Activated T-helper 17 cell treated with anti-CD3 and anti-CD28 coated beads, Interleukin-2, amount 50 U/mL, for 72 hours (primary cell): Measurements from ENCODE around the gene NAA38. TPM values are rescaled to one million over a fixed set of nuclear protein-coding genes. Genes with fewer than 3 reads are reported as not detected.
A peak's percentile ranks its signal among the peaks of the same experiment; 100 is the strongest.

Experiments used
- ATAC-seq: fragments of 150-1000 bp; cut with Tn5 transposase; replicated peaks from 2 replicates; pipeline ENCODE4 v1.10.0; 2021; ENCODE audit warnings: mild to moderate bottlenecking, moderate library complexity
- H3K27ac Mint-ChIP-seq: one replicate; pipeline ENCODE4 v1.8.0; 2022; ENCODE audit warnings: mixed read lengths
- H3K27me3 Mint-ChIP-seq: one replicate; pipeline ENCODE4 v1.8.0; 2022; ENCODE audit warnings: mixed read lengths
- H3K36me3 Mint-ChIP-seq: one replicate; pipeline ENCODE4 v1.8.0; 2022; ENCODE audit warnings: low read depth, mild to moderate bottlenecking, mixed read lengths
- H3K4me1 Mint-ChIP-seq: one replicate; pipeline ENCODE4 v1.8.0; 2022; ENCODE audit warnings: mixed read lengths
- H3K4me3 Mint-ChIP-seq: one replicate; pipeline ENCODE4 v1.8.0; 2022; ENCODE audit warnings: mild to moderate bottlenecking, mixed read lengths
- H3K9me3 Mint-ChIP-seq: one replicate; pipeline ENCODE4 v1.8.0; 2022; ENCODE audit warnings: mixed read lengths
- total RNA-seq, 2 donors: library from RNA; stranded (reverse); gene quantifications; one replicate each; pipeline ENCODE4 v1.2.3, GENCODE V29; 2022

The NAA38 gene
- total RNA-seq, 2 donors from 2014 or later, result 61.3 to 111 TPM

- peak; percentile 62 for ATAC-seq
- Mint-ChIP-seq H3K4me3 (peak overlapping the region; percentile 83), H3K9me3 (no peaks in the 10 kb centered on the region), H3K27ac (peak overlapping the region; percentile 93), H3K4me1 (peaks cover 39% of the 10 kb centered on the region), H3K27me3 (no peaks in the 10 kb centered on the region), H3K36me3 (peaks cover 91% of the 10 kb centered on the region)
These were observed 14.7 kb downstream of the NAA38 start for GRCh38 chr17:7842380-7843256.

GRCh38 chr17:7841915-7842379, 15.4 kb downstream of the NAA38 start:
- peak overlapping the region; percentile 83 for H3K4me3 Mint-ChIP-seq
- H3K36me3 Mint-ChIP-seq, result peaks cover 91% of the 10 kb centered on the region
- H3K27me3 Mint-ChIP-seq, result no peaks in the 10 kb centered on the region
- no peaks in the 10 kb centered on the region for H3K9me3 Mint-ChIP-seq
- peaks cover 46% of the 10 kb centered on the region for H3K4me1 Mint-ChIP-seq
- peak overlapping the region; percentile 93 for H3K27ac Mint-ChIP-seq
- ATAC-seq, result peak; percentile 25

- ATAC-seq, result peak; percentile 61
- Mint-ChIP-seq H3K36me3 (peaks cover 88% of the 10 kb centered on the region), H3K27ac (peak overlapping the region; percentile 93), H3K9me3 (no peaks in the 10 kb centered on the region), H3K27me3 (no peaks in the 10 kb centered on the region), H3K4me1 (peaks cover 46% of the 10 kb centered on the region), H3K4me3 (peak overlapping the region; percentile 83)
These were observed 15.9 kb downstream of the NAA38 start for GRCh38 chr17:7841396-7841914.

- no peaks in the 10 kb centered on the region for H3K27me3 Mint-ChIP-seq
- peak overlapping the region; percentile 83 for H3K4me3 Mint-ChIP-seq
- H3K36me3 Mint-ChIP-seq, result peaks cover 88% of the 10 kb centered on the region
- peaks cover 44% of the 10 kb centered on the region for H3K4me1 Mint-ChIP-seq
- no peak for ATAC-seq
- no peaks in the 10 kb centered on the region for H3K9me3 Mint-ChIP-seq
- peak overlapping the region; percentile 93 for H3K27ac Mint-ChIP-seq
These were observed 16.5 kb downstream of the NAA38 start for GRCh38 chr17:7840875-7841274.

GRCh38 chr17:7840441-7840840, 16.9 kb downstream of the NAA38 start:
- ATAC-seq, result no peak
- H3K9me3 Mint-ChIP-seq, result no peaks in the 10 kb centered on the region
- H3K4me3 Mint-ChIP-seq, result peak overlapping the region; percentile 83
- peaks cover 85% of the 10 kb centered on the region for H3K36me3 Mint-ChIP-seq
- H3K27me3 Mint-ChIP-seq, result no peaks in the 10 kb centered on the region
- peak overlapping the region; percentile 93 for H3K27ac Mint-ChIP-seq
- peaks cover 39% of the 10 kb centered on the region for H3K4me1 Mint-ChIP-seq

- Mint-ChIP-seq H3K27me3 (no peaks in the 10 kb centered on the region), H3K36me3 (peaks cover 85% of the 10 kb centered on the region), H3K4me3 (peak overlapping the region; percentile 83), H3K27ac (peak overlapping the region; percentile 93), H3K9me3 (no peaks in the 10 kb centered on the region), H3K4me1 (peaks cover 39% of the 10 kb centered on the region)
- ATAC-seq, result no peak
These were observed 17.5 kb downstream of the NAA38 start for GRCh38 chr17:7839876-7840261.

- peaks cover 83% of the 10 kb centered on the region for H3K36me3 Mint-ChIP-seq
- peak overlapping the region; percentile 83 for H3K4me3 Mint-ChIP-seq
- no peaks in the 10 kb centered on the region for H3K27me3 Mint-ChIP-seq
- no peaks in the 10 kb centered on the region for H3K9me3 Mint-ChIP-seq
- ATAC-seq, result no peak
- H3K4me1 Mint-ChIP-seq, result peaks cover 39% of the 10 kb centered on the region
- H3K27ac Mint-ChIP-seq, result peak overlapping the region; percentile 79
These were observed 18.0 kb downstream of the NAA38 start for GRCh38 chr17:7839190-7839875.

- peak overlapping the region; percentile 98 for H3K27ac Mint-ChIP-seq
- peak overlapping the region; percentile 83 for H3K4me3 Mint-ChIP-seq
- ATAC-seq, result no peak
- H3K4me1 Mint-ChIP-seq, result peaks cover 42% of the 10 kb centered on the region
- H3K36me3 Mint-ChIP-seq, result peaks cover 74% of the 10 kb centered on the region
- H3K9me3 Mint-ChIP-seq, result no peaks in the 10 kb centered on the region
- H3K27me3 Mint-ChIP-seq, result no peaks in the 10 kb centered on the region
These were observed 19.0 kb downstream of the NAA38 start for GRCh38 chr17:7838090-7839075.

- peaks cover 44% of the 10 kb centered on the region for H3K4me1 Mint-ChIP-seq
- H3K27me3 Mint-ChIP-seq, result no peaks in the 10 kb centered on the region
- ATAC-seq, result no peak
- H3K9me3 Mint-ChIP-seq, result no peaks in the 10 kb centered on the region
- peaks cover 67% of the 10 kb centered on the region for H3K36me3 Mint-ChIP-seq
- peak overlapping the region; percentile 83 for H3K4me3 Mint-ChIP-seq
- H3K27ac Mint-ChIP-seq, result peak overlapping the region; percentile 98
These were observed 19.8 kb downstream of the NAA38 start for GRCh38 chr17:7837408-7838088.

- Mint-ChIP-seq H3K27ac (peak overlapping the region; percentile 98), H3K36me3 (peaks cover 59% of the 10 kb centered on the region), H3K4me3 (peak overlapping the region; percentile 83), H3K27me3 (no peaks in the 10 kb centered on the region), H3K9me3 (no peaks in the 10 kb centered on the region), H3K4me1 (peaks cover 44% of the 10 kb centered on the region)
- ATAC-seq, result no peak
These were observed 20.6 kb downstream of the NAA38 start for GRCh38 chr17:7836596-7837407.

GRCh38 chr17:7835814-7836595, 21.4 kb downstream of the NAA38 start:
- H3K9me3 Mint-ChIP-seq, result no peaks in the 10 kb centered on the region
- H3K4me3 Mint-ChIP-seq, result peak overlapping the region; percentile 83
- peaks cover 53% of the 10 kb centered on the region for H3K36me3 Mint-ChIP-seq
- peaks cover 39% of the 10 kb centered on the region for H3K4me1 Mint-ChIP-seq
- ATAC-seq, result peak; percentile 3
- peak overlapping the region; percentile 98 for H3K27ac Mint-ChIP-seq
- no peaks in the 10 kb centered on the region for H3K27me3 Mint-ChIP-seq
